CD4-positive, alpha-beta T cell (primary cell): ENCODE results near the gene RAD51B. TPM values are rescaled to one million over a fixed set of nuclear protein-coding genes. Genes with fewer than 3 reads are reported as not detected.
A peak's percentile ranks its signal among the peaks of the same experiment; 100 is the strongest.

Source experiments
- ATAC-seq: fragments of 200-7000 bp; cut with Tn5 transposase; one replicate; pipeline ENCODE4 v1.10.0; 2022; ENCODE audit warnings: mild to moderate bottlenecking; ENCODE audit not compliant: poor library complexity
- CTCF ChIA-PET: fragments of 350-600 bp; sonication (Branson Sonifier 250); formaldehyde crosslinking; loops from one replicate; lab custom pipeline; 2021; ENCODE audit warnings: antibody characterized with exemption, inconsistent platforms; lab: Charles Lee
- POLR2A ChIA-PET: fragments of 350-600 bp; sonication (Branson Sonifier 250); formaldehyde crosslinking; loops from one replicate; lab custom pipeline; 2021; ENCODE audit warnings: antibody characterized with exemption, inconsistent platforms; lab: Charles Lee
- DNase-seq, 14 experiments: peaks; one replicate each; pipeline ENCODE4 v3.0.0-alpha.2; 2013 to 2020; ENCODE audit warnings: mixed read lengths in 2 of 14
- H3K27ac ChIP-seq, 2 donors: one replicate each; pipeline versions ENCODE4 v1.5.1 to v1.7.0; 2013; ENCODE audit warnings: low read length in 2 of 2, low read depth in 1 of 2, mild to moderate bottlenecking in 1 of 2
- H3K27me3 ChIP-seq, 2 experiments: 1 replicate in 1 of 2; 2 replicates in 1 of 2; pipeline versions ENCODE4 v1.6.1 to v1.7.0; 2013; ENCODE audit warnings: low read length in 2 of 2, control low read depth in 1 of 2, mild to moderate bottlenecking in 1 of 2, moderate library complexity in 1 of 2; ENCODE audit not compliant: insufficient read depth in 2 of 2, control insufficient read depth in 1 of 2
- H3K36me3 ChIP-seq: one replicate; pipeline ENCODE4 v1.6.1; 2013; ENCODE audit warnings: low read length, control low read depth; ENCODE audit not compliant: insufficient read depth
- H3K4me1 ChIP-seq: one replicate; pipeline ENCODE4 v1.6.1; 2013; ENCODE audit warnings: low read length, control low read depth; ENCODE audit not compliant: insufficient read depth
- H3K4me3 ChIP-seq: one replicate; pipeline ENCODE4 v1.5.1; 2013; ENCODE audit warnings: mild to moderate bottlenecking, low read length, moderate library complexity
- H3K9me3 ChIP-seq, 2 experiments: 1 replicate in 1 of 2; 2 replicates in 1 of 2; pipeline versions ENCODE4 v1.6.1 to v1.7.0; 2013; ENCODE audit warnings: low read length in 2 of 2, mild to moderate bottlenecking in 2 of 2, control low read depth in 1 of 2, moderate library complexity in 1 of 2; ENCODE audit not compliant: control insufficient read depth in 1 of 2, insufficient read depth in 1 of 2
- H3K27ac Mint-ChIP-seq: one replicate; pipeline ENCODE4 v1.8.0; 2020; ENCODE audit warnings: mixed read lengths
- H3K27me3 Mint-ChIP-seq: one replicate; pipeline ENCODE4 v1.8.0; 2021; ENCODE audit warnings: mixed read lengths
- H3K36me3 Mint-ChIP-seq: one replicate; pipeline ENCODE4 v1.8.0; 2021; ENCODE audit warnings: low read depth, mixed read lengths
- H3K4me1 Mint-ChIP-seq: one replicate; pipeline ENCODE4 v1.8.0; 2021; ENCODE audit warnings: low read depth, mixed read lengths
- H3K4me3 Mint-ChIP-seq: one replicate; pipeline ENCODE4 v1.8.0; 2020; ENCODE audit warnings: mild to moderate bottlenecking, mixed read lengths
- H3K9me3 Mint-ChIP-seq: one replicate; pipeline ENCODE4 v1.8.0; 2020; ENCODE audit warnings: mixed read lengths
- CTCF ChIP-seq: fragments of 200-600 bp; IDR thresholded peaks from one replicate; pipeline ENCODE4 v1.8.0; 2022; ENCODE audit warnings: antibody characterized with exemption, mild to moderate bottlenecking
- intact Hi-C, 2 experiments: fragments of 100-400 bp; cut with DNase I in 1 of 2; cut with micrococcal nuclease in 1 of 2; formaldehyde crosslinking; loops; one replicate each; pipeline versions ENCODE4 v1.15.1 to v1.9.0; 2023 to 2025; cut with DNase I, micrococcal nuclease
- total RNA-seq, 174 experiments: library from RNA in 2 of 174; stranded (reverse) in 2 of 174; gene quantifications; one replicate each; pipeline ENCODE4 v1.2.3 and lab custom pipeline; 2021 to 2026

RAD51B gene
- total RNA-seq, 2 experiments from 2014 or later: 18.4 to 20.0 TPM

- no peaks in the 10 kb centered on the region for H3K9me3 Mint-ChIP-seq
- H3K4me3 Mint-ChIP-seq: no peak overlapping the region
- H3K4me3 ChIP-seq: no peak overlapping the region
- peaks cover 26% of the 10 kb centered on the region for H3K4me1 ChIP-seq
- no peak overlapping the region for H3K27ac Mint-ChIP-seq
- ChIA-PET CTCF (no interaction called here), POLR2A (no interaction called here)
- H3K27me3 Mint-ChIP-seq: no peaks in the 10 kb centered on the region
- intact Hi-C loops: no loop called here
- DNase-seq (no peak), ATAC-seq (no peak)
- H3K36me3 Mint-ChIP-seq: no peaks in the 10 kb centered on the region
- no peaks in the 10 kb centered on the region for H3K27me3 ChIP-seq
- no peaks in the 10 kb centered on the region for H3K36me3 ChIP-seq
- TF ChIP-seq CTCF: no peak
- H3K4me1 Mint-ChIP-seq: peaks cover 41% of the 10 kb centered on the region
- H3K27ac ChIP-seq: no peak overlapping the region
- H3K9me3 ChIP-seq: no peaks in the 10 kb centered on the region
These were observed 388.6 kb downstream of the RAD51B start for GRCh38 chr14:68208218-68208617.

GRCh38 chr14:68208626-68209317, 389.2 kb downstream of the RAD51B start:
- ATAC-seq (no peak), DNase-seq (peak in 1 of 14 experiments; percentile 42)
- intact Hi-C loops: no loop called here
- Histone ChIP-seq H3K27ac (no peak overlapping the region), H3K4me3 (no peak overlapping the region), H3K36me3 (no peaks in the 10 kb centered on the region), H3K27me3 (no peaks in the 10 kb centered on the region), H3K4me1 (peaks cover 26% of the 10 kb centered on the region), H3K9me3 (no peaks in the 10 kb centered on the region)
- no peak for TF ChIP-seq CTCF
- Mint-ChIP-seq H3K36me3 (no peaks in the 10 kb centered on the region), H3K27ac (peak overlapping the region; percentile 78), H3K9me3 (no peaks in the 10 kb centered on the region), H3K4me3 (peak overlapping the region; percentile 49), H3K27me3 (no peaks in the 10 kb centered on the region), H3K4me1 (peaks cover 42% of the 10 kb centered on the region)
- POLR2A ChIA-PET: no interaction called here
- CTCF ChIA-PET: no interaction called here

- DNase-seq: peak in 11 of 14 experiments; percentile 5 to 87 (median 20)
- no peaks in the 10 kb centered on the region for H3K9me3 ChIP-seq
- POLR2A ChIA-PET: interaction anchor here (0.6 to 2.0 kb wide), 10 partner anchors 9 to 1021 kb away, joined by 3 to 7 read pairs (median 4); partner anchors contain the start of gene ZFP36L1
- peak overlapping the region; percentile 43 for H3K4me3 ChIP-seq
- intact Hi-C loops: no loop called here
- no peaks in the 10 kb centered on the region for H3K9me3 Mint-ChIP-seq
- H3K36me3 Mint-ChIP-seq: no peaks in the 10 kb centered on the region
- TF ChIP-seq CTCF: no peak
- H3K4me1 Mint-ChIP-seq: peaks cover 49% of the 10 kb centered on the region
- CTCF ChIA-PET: interaction anchor here (0.8 kb wide), 1 partner anchor 14 kb away, joined by 3 read pairs; no protein-coding TSS in a partner anchor
- peak overlapping the region; percentile 78 for H3K27ac Mint-ChIP-seq
- peak overlapping the region; percentile 84 for H3K4me3 Mint-ChIP-seq
- peaks cover 26% of the 10 kb centered on the region for H3K4me1 ChIP-seq
- H3K27me3 ChIP-seq: no peaks in the 10 kb centered on the region
- peak overlapping the region; percentile 8 to 57 for H3K27ac ChIP-seq
- no peaks in the 10 kb centered on the region for H3K36me3 ChIP-seq
- peak; percentile 86 for ATAC-seq
- H3K27me3 Mint-ChIP-seq: no peaks in the 10 kb centered on the region
These were observed 391.2 kb downstream of the RAD51B start for GRCh38 chr14:68210729-68211299.
